H1 (cell line): ENCODE data around the gene TRIM6.

Experiments
- KDM1A ChIP-seq: fragments of 200-600, 300-600 bp; sonication (generic); IDR thresholded peaks from 2 replicates; pipeline ENCODE4 v1.7.1; 2016; ENCODE audit warnings: mild to moderate bottlenecking, low read length, borderline replicate concordance
- RAD21 ChIP-seq, 2 experiments: IDR thresholded peaks in 1 of 2; conservative IDR thresholded peaks in 1 of 2; 2 replicates each; pipeline ENCODE4 v1.6.1; 2011; ENCODE audit warnings: low read depth in 2 of 2, low read length in 2 of 2, improper control_type of control experiment in 1 of 2, inconsistent platforms in 1 of 2, mild to moderate bottlenecking in 1 of 2, moderate library complexity in 1 of 2

DNA sequence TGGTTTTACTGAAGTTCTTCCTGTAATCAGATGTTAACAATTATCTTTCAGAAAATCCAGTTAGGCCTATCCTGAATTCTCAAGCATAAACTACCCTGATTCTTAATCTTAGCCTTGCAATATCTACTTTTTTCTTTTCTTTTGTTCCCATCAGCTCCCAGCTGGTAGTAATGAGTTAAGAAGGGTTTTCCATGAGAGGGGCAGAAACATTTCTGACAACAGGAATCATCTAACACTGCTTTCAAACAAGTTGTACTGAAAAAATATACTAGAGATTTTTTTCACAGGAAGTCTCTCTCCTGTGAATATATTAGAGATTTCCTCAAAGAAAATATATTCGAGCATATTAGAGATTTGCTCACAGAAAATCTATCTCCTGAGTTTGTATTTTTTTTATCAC lies 3.3 kb upstream of the TRIM6 start:
- TF ChIP-seq RAD21 (IDR thresholded peaks at IDR 0.05 in 1 of 2, conservative IDR thresholded peaks at IDR 0.05 in 1 of 2; ENCODE audit: low read depth in 2 of 2, low read length in 2 of 2) (no peak), KDM1A (no peak)
